ENCODE data around the gene RNF128.

RNF128 gene

GRCh38 chrX:106726485-106727437, at the start of gene RNF128:
Gene RNF128, plus strand, starts transcription at chrX:106726701. Its CDS starts 213 bp downstream, at chrX:106726914.
- DNase-seq: no peak

GRCh38 chrX:106680716-106681115, 45.8 kb upstream of the RNF128 start:
- DNase-seq: no peak

GRCh38 chrX:106684207-106684606, 42.3 kb upstream of the RNF128 start:
- DNase-seq: no peak

- no peak for DNase-seq
These were observed 34.0 kb upstream of the RNF128 start for GRCh38 chrX:106692425-106693065.

GRCh38 chrX:106696502-106696901, 30.0 kb upstream of the RNF128 start:
- no peak for DNase-seq

- DNase-seq: no peak
These were observed 27.8 kb upstream of the RNF128 start for GRCh38 chrX:106698693-106699092.

- DNase-seq: no peak
These were observed 23.9 kb upstream of the RNF128 start for GRCh38 chrX:106702636-106703035.

- DNase-seq: no peak
These were observed 20.0 kb upstream of the RNF128 start for GRCh38 chrX:106706466-106706865.

GRCh38 chrX:106707771-106708454, 18.6 kb upstream of the RNF128 start:
- no peak for DNase-seq

GRCh38 chrX:106710771-106711170, 15.7 kb upstream of the RNF128 start:
- no peak for DNase-seq

GRCh38 chrX:106711375-106711774, 15.1 kb upstream of the RNF128 start:
- DNase-seq: no peak

GRCh38 chrX:106716004-106716403, 10.5 kb upstream of the RNF128 start:
- DNase-seq: no peak

- DNase-seq: no peak
These were observed 10.0 kb upstream of the RNF128 start for GRCh38 chrX:106716463-106716862.

GRCh38 chrX:106718709-106719108, 7.8 kb upstream of the RNF128 start:
- DNase-seq: no peak

- no peak for DNase-seq
These were observed 570 bp upstream of the RNF128 start for GRCh38 chrX:106725931-106726330.

- no peak for DNase-seq
These were observed 1.8 kb downstream of the RNF128 start for GRCh38 chrX:106728337-106728736.

- no peak for DNase-seq
These were observed 3.9 kb downstream of the RNF128 start for GRCh38 chrX:106730401-106730800.

GRCh38 chrX:106731590-106731989, 5.1 kb downstream of the RNF128 start:
- DNase-seq: no peak

- DNase-seq: no peak
These were observed 8.3 kb downstream of the RNF128 start for GRCh38 chrX:106734827-106735226.

- no peak for DNase-seq
These were observed 13.8 kb downstream of the RNF128 start for GRCh38 chrX:106740193-106740780.

- no peak for DNase-seq
These were observed 15.7 kb downstream of the RNF128 start for GRCh38 chrX:106742193-106742592.

- no peak for DNase-seq
These were observed 16.3 kb downstream of the RNF128 start for GRCh38 chrX:106742805-106743204.

- no peak for DNase-seq
These were observed 21.9 kb downstream of the RNF128 start for GRCh38 chrX:106748377-106748776.

All from GDM1 (cell line).